Epithelial cell of proximal tubule (primary cell): ENCODE results near the gene SYPL2. TPM values are rescaled to one million over a fixed set of nuclear protein-coding genes. Genes with fewer than 3 reads are reported as not detected.

Source experiments
- DNase-seq: peaks from one replicate; pipeline ENCODE4 v3.0.0-alpha.2; 2011; ENCODE audit warnings: low read depth
- H3K4me3 ChIP-seq: 2 replicates; pipeline ENCODE4 v1.5.1; 2011; ENCODE audit warnings: low read depth, mild to moderate bottlenecking, low read length
- total RNA-seq: library from RNA; depleted of rRNA; stranded (reverse); fragments of >200 nt; gene quantifications from 2 replicates; pipeline ENCODE4 v1.2.3, GENCODE V29; 2015
- TF ChIP-seq, protein P1 (sequence below): conservative IDR thresholded peaks from 2 replicates; pipeline ENCODE4 v1.5.1; 2012; ENCODE audit warnings: low read depth, mild to moderate bottlenecking, low read length

Gene SYPL2
- total RNA-seq, 1 donor from 2014 or later = 0.12 TPM

DNA sequence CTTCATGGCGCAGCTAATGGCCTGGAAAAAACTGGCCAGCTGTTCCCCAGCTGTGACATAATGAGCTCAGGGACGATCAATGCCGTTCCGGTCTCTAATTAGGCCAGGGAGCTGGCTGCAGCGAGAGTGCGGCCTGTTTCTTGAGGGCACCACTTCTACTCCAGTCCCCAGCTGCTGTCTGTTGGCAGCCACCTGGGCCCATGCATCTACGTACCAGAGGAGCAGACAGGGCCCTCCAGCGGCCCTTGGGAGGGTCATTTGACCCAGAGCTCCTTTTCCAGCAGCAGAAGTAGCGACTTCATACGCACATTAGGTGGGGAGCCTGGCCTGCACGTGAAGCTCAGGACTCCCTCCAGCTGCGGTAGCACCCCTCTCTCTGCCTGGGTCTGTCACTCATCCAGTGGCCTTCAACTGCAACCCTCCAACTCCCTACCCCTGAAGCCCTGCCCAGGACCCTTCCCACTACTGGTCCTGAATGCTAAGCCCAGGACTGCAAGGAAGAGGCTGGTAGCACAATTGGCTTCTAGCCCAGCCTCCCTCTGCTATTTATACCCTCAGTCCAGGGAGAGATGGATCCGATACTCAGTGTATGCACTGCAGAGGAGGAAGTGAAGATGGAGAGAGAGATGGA lies 64.2 kb downstream of the SYPL2 start:
- H3K4me3 ChIP-seq = no peak overlapping the region
- DNase-seq = no peak
- TF ChIP-seq, protein P1, sequence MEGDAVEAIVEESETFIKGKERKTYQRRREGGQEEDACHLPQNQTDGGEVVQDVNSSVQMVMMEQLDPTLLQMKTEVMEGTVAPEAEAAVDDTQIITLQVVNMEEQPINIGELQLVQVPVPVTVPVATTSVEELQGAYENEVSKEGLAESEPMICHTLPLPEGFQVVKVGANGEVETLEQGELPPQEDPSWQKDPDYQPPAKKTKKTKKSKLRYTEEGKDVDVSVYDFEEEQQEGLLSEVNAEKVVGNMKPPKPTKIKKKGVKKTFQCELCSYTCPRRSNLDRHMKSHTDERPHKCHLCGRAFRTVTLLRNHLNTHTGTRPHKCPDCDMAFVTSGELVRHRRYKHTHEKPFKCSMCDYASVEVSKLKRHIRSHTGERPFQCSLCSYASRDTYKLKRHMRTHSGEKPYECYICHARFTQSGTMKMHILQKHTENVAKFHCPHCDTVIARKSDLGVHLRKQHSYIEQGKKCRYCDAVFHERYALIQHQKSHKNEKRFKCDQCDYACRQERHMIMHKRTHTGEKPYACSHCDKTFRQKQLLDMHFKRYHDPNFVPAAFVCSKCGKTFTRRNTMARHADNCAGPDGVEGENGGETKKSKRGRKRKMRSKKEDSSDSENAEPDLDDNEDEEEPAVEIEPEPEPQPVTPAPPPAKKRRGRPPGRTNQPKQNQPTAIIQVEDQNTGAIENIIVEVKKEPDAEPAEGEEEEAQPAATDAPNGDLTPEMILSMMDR = no peak

DNA sequence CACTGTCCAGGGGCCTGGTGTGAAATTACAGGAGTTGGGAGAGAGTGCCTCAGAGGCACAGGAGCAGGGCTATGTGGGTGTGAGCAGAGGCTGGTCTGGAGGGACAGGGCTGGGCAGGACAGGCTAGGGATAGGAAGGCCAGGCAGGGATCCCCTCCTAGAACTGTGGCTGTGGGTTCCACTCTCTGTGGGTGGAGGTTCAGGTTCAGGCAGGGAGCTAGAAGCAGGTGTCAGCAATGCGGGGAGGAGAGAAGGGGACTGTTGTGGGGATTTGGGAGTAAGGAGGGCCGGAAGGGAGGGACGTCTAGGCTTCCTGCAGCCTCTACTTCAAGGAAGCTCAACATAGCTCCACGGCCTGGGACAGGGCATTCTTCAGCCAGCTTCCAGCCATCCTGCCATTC lies 65.0 kb downstream of the SYPL2 start:
- no peak overlapping the region for H3K4me3 ChIP-seq
- TF ChIP-seq, protein P1 = no peak
- DNase-seq = no peak

Other genes starting within 250 kb of the SYPL2 start
- gene CELSR2, start 217.0 kb upstream of the SYPL2 start, total RNA-seq = 8.2 and 14.2 TPM in 2 replicates
- 56.6 and 67.9 TPM in 2 replicates for gene PSRC1, start 183.4 kb upstream of the SYPL2 start, total RNA-seq
- gene MYBPHL, start 159.5 kb upstream of the SYPL2 start, total RNA-seq = not detected in 2 replicates
- gene SORT1, start 68.6 kb upstream of the SYPL2 start, total RNA-seq = 38.3 and 41.9 TPM in 2 replicates
- gene PSMA5, start 40.1 kb upstream of the SYPL2 start, total RNA-seq = 67.5 and 79.9 TPM in 2 replicates
- gene ATXN7L2, start 17.4 kb downstream of the SYPL2 start, total RNA-seq = 7.4 and 7.7 TPM in 2 replicates
- gene CYB561D1, start 27.5 kb downstream of the SYPL2 start, total RNA-seq = 3.6 and 4.0 TPM in 2 replicates
- gene AMIGO1, start 43.2 kb downstream of the SYPL2 start, total RNA-seq = 0.87 and 0.92 TPM in 2 replicates
- not detected in 2 replicates for gene GPR61, start 73.3 kb downstream of the SYPL2 start, total RNA-seq
- 12.7 and 14.1 TPM in 2 replicates for gene GNAI3, start 82.1 kb downstream of the SYPL2 start, total RNA-seq
- 0.58 TPM in 1 of 2 replicates, not detected in the other for gene GNAT2, start 153.1 kb downstream of the SYPL2 start, total RNA-seq
- gene AMPD2, start 153.3 kb downstream of the SYPL2 start, total RNA-seq = 63.8 and 110 TPM in 2 replicates
- gene GSTM4, start 189.6 kb downstream of the SYPL2 start, total RNA-seq = 2.1 and 10.7 TPM in 2 replicates
- gene GSTM2, start 201.5 kb downstream of the SYPL2 start, total RNA-seq = 6.8 and 8.9 TPM in 2 replicates
- gene GSTM1, start 221.3 kb downstream of the SYPL2 start, total RNA-seq = not detected in 2 replicates
- not detected in 2 replicates for gene GSTM5, start 245.7 kb downstream of the SYPL2 start, total RNA-seq